PC-3 (cell line): Measurements from ENCODE around the gene CALM1. TPM values are rescaled to one million over a fixed set of nuclear protein-coding genes. Genes with fewer than 3 reads are reported as not detected.

Source experiments
- ATAC-seq: fragments of 200-7000 bp; cut with Tn5 transposase; 2 replicates; pipeline ENCODE4 v1.9.1; 2020; ENCODE audit warnings: mild to moderate bottlenecking, moderate library complexity
- BruUV-seq: library from RNA; stranded (reverse); fragments of 400-500 nt; replicated peaks from 2 replicates; lab custom pipeline; 2021; lab: Mats Ljungman, UMichigan
- CTCF ChIA-PET: fragments of 300-600 bp; sonication (Branson Sonifier 250); formaldehyde crosslinking; loops from one replicate; lab custom pipeline; 2022; ENCODE audit warnings: antibody characterized with exemption; lab: Charles Lee
- POLR2A ChIA-PET: fragments of 300-600 bp; sonication (Branson Sonifier 250); formaldehyde crosslinking; loops from one replicate; lab custom pipeline; 2022; ENCODE audit warnings: antibody characterized with exemption; ENCODE audit not compliant: unreplicated experiment; lab: Charles Lee
- DNase-seq: peaks from one replicate; pipeline ENCODE4 v3.0.0-alpha.2; 2015
- H2AFZ ChIP-seq: fragments of 300-600 bp; sonication (generic); 2 replicates; pipeline ENCODE4 v1.6.0; 2016; ENCODE audit warnings: antibody characterized with exemption, low read length
- H3F3A ChIP-seq: fragments of 300-600 bp; sonication (generic); one replicate; pipeline ENCODE4 v1.6.0; 2017; ENCODE audit warnings: antibody characterized with exemption, low read length, control low read depth, mild to moderate bottlenecking; ENCODE audit not compliant: unreplicated experiment
- H3K27ac ChIP-seq: fragments of 300-600 bp; sonication (generic); 2 replicates; pipeline ENCODE4 v1.5.1; 2016; ENCODE audit warnings: mild to moderate bottlenecking, low read length
- H3K27me3 ChIP-seq: fragments of 300-600 bp; sonication (generic); 2 replicates; pipeline ENCODE4 v1.6.1; 2016; ENCODE audit warnings: low read length, mixed read lengths
- H3K36me3 ChIP-seq: fragments of 300-600 bp; sonication (generic); 2 replicates; pipeline ENCODE4 v1.6.1; 2016; ENCODE audit warnings: low read depth, mixed run types, low read length, mixed read lengths
- H3K4me1 ChIP-seq: fragments of 300-600 bp; sonication (generic); 2 replicates; pipeline ENCODE4 v1.5.1; 2016; ENCODE audit warnings: low read length; ENCODE audit not compliant: insufficient read depth
- H3K4me2 ChIP-seq: fragments of 300-600 bp; sonication (generic); 2 replicates; pipeline ENCODE4 v1.6.0; 2016; ENCODE audit warnings: low read length
- H3K4me3 ChIP-seq: fragments of 300-600 bp; sonication (generic); 2 replicates; pipeline ENCODE4 v1.5.1; 2016; ENCODE audit warnings: mild to moderate bottlenecking, low read length, mixed read lengths
- H3K79me2 ChIP-seq: fragments of 300-600 bp; sonication (generic); 2 replicates; pipeline ENCODE4 v1.6.1; 2017; ENCODE audit warnings: low read length, mixed read lengths
- H3K9ac ChIP-seq: fragments of 300-600 bp; sonication (generic); 2 replicates; pipeline ENCODE4 v1.6.0; 2016; ENCODE audit warnings: mild to moderate bottlenecking, low read length
- H3K9me2 ChIP-seq: fragments of 300-600 bp; sonication (generic); replicated peaks from 2 replicates; pipeline ENCODE4 v1.6.1; 2016; ENCODE audit warnings: mixed run types, low read length, mixed read lengths
- H3K9me3 ChIP-seq: fragments of 300-600 bp; sonication (generic); 2 replicates; pipeline ENCODE4 v1.6.1; 2016; ENCODE audit warnings: low read length, mixed read lengths
- H4K20me1 ChIP-seq: fragments of 300-600 bp; sonication (generic); 2 replicates; pipeline ENCODE4 v1.6.1; 2016; ENCODE audit warnings: low read length, mixed read lengths
- CTCF ChIP-seq: fragments of 300-600 bp; sonication (generic); conservative IDR thresholded peaks from 2 replicates; pipeline ENCODE4 v1.5.1; 2017; ENCODE audit warnings: antibody characterized with exemption, low read depth, mild to moderate bottlenecking, low read length
- EZH2 ChIP-seq: fragments of 300-600 bp; sonication (generic); IDR thresholded peaks from one replicate; pipeline ENCODE4 v1.6.1; 2017; ENCODE audit warnings: antibody characterized with exemption, mild to moderate bottlenecking, low read length; ENCODE audit not compliant: unreplicated experiment
- EZH2phosphoT487 ChIP-seq: fragments of 300-600 bp; sonication (generic); IDR thresholded peaks from 2 replicates; pipeline ENCODE4 v1.6.1; 2018; ENCODE audit warnings: mild to moderate bottlenecking, antibody characterized with exemption, low read length, borderline replicate concordance
- intact Hi-C: fragments of 100-400 bp; cut with micrococcal nuclease; formaldehyde crosslinking; loops from 2 replicates; pipeline ENCODE4 v1.9.0; 2023
- total RNA-seq: library from RNA; depleted of rRNA; stranded (reverse); fragments of >200 nt; gene quantifications from 2 replicates; pipeline ENCODE4 v1.2.3, GENCODE V29; 2014

CALM1 gene
- total RNA-seq, 1 experiment from 2014 or later, result 1,162 TPM

- Histone ChIP-seq H3K9me3 (no peaks in the 10 kb centered on the region), H3K9ac (peak overlapping the region; percentile 98), H4K20me1 (no peaks in the 10 kb centered on the region), H3K27ac (peak overlapping the region; percentile 86), H2AFZ (peak overlapping the region; percentile 95), H3K4me1 (peaks cover 30% of the 10 kb centered on the region), H3K27me3 (no peaks in the 10 kb centered on the region), H3K9me2 (no peaks in the 10 kb centered on the region), H3K4me3 (peak overlapping the region; percentile 82), H3K79me2 (peaks cover 4% of the 10 kb centered on the region; the same call in 1 of the 2 replicates), H3F3A (no peaks in the 10 kb centered on the region), H3K4me2 (peak overlapping the region; percentile 91), H3K36me3 (no peaks in the 10 kb centered on the region)
- ATAC-seq, result peak; percentile 28
- TF ChIP-seq EZH2 (no peak), CTCF (no peak), EZH2phosphoT487 (no peak)
- BruUV-seq, result TSS peak; percentile 82
- POLR2A ChIA-PET, result interaction anchor here (0.6 to 2.6 kb wide), 6 partner anchors 15 to 512 kb away, joined by 3 to 9 read pairs (median 6); no protein-coding TSS in a partner anchor
- CTCF ChIA-PET, result interaction anchor here (0.5 to 1.5 kb wide), 6 partner anchors 15 to 376 kb away, joined by 3 to 8 read pairs (median 4); no protein-coding TSS in a partner anchor
- intact Hi-C loops, result loop anchor here (1.0 to 10.0 kb wide), 9 partner anchors 13 to 767 kb away; partner anchors contain the start of genes CALM1 and RPS6KA5
- DNase-seq, result peak; percentile 67
Observed at GRCh38 chr14:90382491-90383125, 14.2 kb upstream of the CALM1 start.

GRCh38 chr14:90383126-90383730, 13.6 kb upstream of the CALM1 start:
- peak overlapping the region; percentile 95 for H2AFZ ChIP-seq

More at GRCh38 chr14:90383126-90383730, 13.6 kb upstream of the CALM1 start:
- DNase-seq, result peak; percentile 100
- H3K27ac ChIP-seq, result peak overlapping the region; percentile 86
- no TSS peak for BruUV-seq
- H3K4me2 ChIP-seq, result peak overlapping the region; percentile 91
- no peaks in the 10 kb centered on the region for H3K36me3 ChIP-seq
- H4K20me1 ChIP-seq, result no peaks in the 10 kb centered on the region
- intact Hi-C loops, result loop anchor here (1.0 to 10.0 kb wide), 8 partner anchors 14 to 766 kb away; partner anchors contain the start of genes CALM1 and RPS6KA5
- no peaks in the 10 kb centered on the region for H3K9me2 ChIP-seq
- TF ChIP-seq EZH2phosphoT487, result no peak
- TF ChIP-seq CTCF, result 0 out of 2 replicates have a peak, but pooled peaks have one; percentile 10
- peak overlapping the region; percentile 98 for H3K9ac ChIP-seq
- ChIA-PET CTCF (interaction anchor here (0.7 to 1.5 kb wide), 5 partner anchors 15 to 375 kb away, joined by 3 to 5 read pairs (median 3); no protein-coding TSS in a partner anchor), POLR2A (interaction anchor here (0.6 to 2.6 kb wide), 6 partner anchors 14 to 748 kb away, joined by 3 to 15 read pairs (median 6); no protein-coding TSS in a partner anchor)
- peaks cover 36% of the 10 kb centered on the region for H3K4me1 ChIP-seq
- no peaks in the 10 kb centered on the region for H3F3A ChIP-seq
- H3K79me2 ChIP-seq, result peaks cover 4% of the 10 kb centered on the region; the same call in 1 of the 2 replicates
- no peaks in the 10 kb centered on the region for H3K9me3 ChIP-seq
- peak; percentile 92 for ATAC-seq
- peak overlapping the region; percentile 82 for H3K4me3 ChIP-seq
- no peaks in the 10 kb centered on the region for H3K27me3 ChIP-seq
